ENCODE data around the gene UBC.

- TF ChIP-seq GATA3 (IDR thresholded peaks at IDR 0.05; ENCODE audit: low read depth, low read length), result no peak
- no peak for TF ChIP-seq GATA2 (IDR thresholded peaks at IDR 0.05; ENCODE audit: low read depth, low read length)
Measured at GRCh38 chr12:124914392-124915238, at the start of gene UBC.

All from SH-SY5Y (cell line).